K562 (cell line): ENCODE results near the gene USP14. TPM values are rescaled to one million over a fixed set of nuclear protein-coding genes. Genes with fewer than 3 reads are reported as not detected.

Experiments used
- ATAC-seq: fragments of 200-7000 bp; cut with Tn5 transposase; 3 replicates; pipeline ENCODE4 v1.9.1; 2020; ENCODE audit warnings: moderate library complexity
- BruUV-seq: library from RNA; stranded (reverse); fragments of 400-500 nt; replicated peaks from 2 replicates; lab custom pipeline; 2021; lab: Mats Ljungman, UMichigan
- CTCF ChIA-PET: fragments of 300-600 bp; formaldehyde crosslinking; extraction: SDS; loops from one replicate; lab custom pipeline; 2021; ENCODE audit warnings: low intra/inter-chr PET ratio; lab: Yijun Ruan, JAX
- POLR2A ChIA-PET: fragments of 300-600, 350-650 bp; sonication (Branson Sonifier 250); formaldehyde crosslinking; extraction: SDS; loops from one replicate; lab custom pipeline; 2021; ENCODE audit warnings: antibody characterized with exemption, inconsistent platforms; lab: Yijun Ruan, JAX
- DNase-seq, 4 experiments: peaks; one replicate each; pipeline versions ENCODE4 v3.0.0 to v3.0.0-alpha.2; 2011 to 2018; ENCODE audit warnings: low spot score in 3 of 4, mixed read lengths in 3 of 4; ENCODE audit errors: extremely low read depth in 1 of 4
- FAIRE-seq: peaks from 2 replicates; lab custom pipeline; 2011; peaks lifted over from hg19 to GRCh38; lab: Jason Lieb, UNC
- H2AFZ ChIP-seq: 2 replicates; pipeline ENCODE4 v1.6.0; 2011; ENCODE audit warnings: low read depth, low read length, control low read depth, inconsistent platforms
- H3K27ac ChIP-seq: fragments of 200-600 bp; 3 replicates; pipeline ENCODE4 v1.8.0; 2011; ENCODE audit warnings: low read depth, mild to moderate bottlenecking, control low read depth, inconsistent platforms, low read length, moderate library complexity, mixed read lengths; ENCODE audit errors: extremely low read depth
- H3K27me3 ChIP-seq, 2 experiments: fragments of 300-600 bp in 1 of 2; 2 replicates in 1 of 2; 3 replicates in 1 of 2; pipeline versions ENCODE4 v1.6.0 to v1.8.0; 2011; ENCODE audit warnings: inconsistent platforms in 2 of 2, low read length in 2 of 2, mild to moderate bottlenecking in 1 of 2, mixed read lengths in 1 of 2, moderate library complexity in 1 of 2; ENCODE audit not compliant: control insufficient read depth in 2 of 2, insufficient read depth in 2 of 2
- H3K36me3 ChIP-seq: fragments of 300-600 bp; 3 replicates; pipeline ENCODE4 v1.8.0; 2011; ENCODE audit warnings: mild to moderate bottlenecking, low read length, inconsistent platforms; ENCODE audit not compliant: control insufficient read depth, insufficient read depth
- H3K4me1 ChIP-seq, 2 experiments: fragments of 200-600 bp in 1 of 2; replicated peaks in 1 of 2; 2 replicates in 1 of 2; 3 replicates in 1 of 2; pipeline versions ENCODE4 v1.5.1 to v1.8.0; 2011; ENCODE audit warnings: inconsistent platforms in 2 of 2, low read length in 2 of 2, mild to moderate bottlenecking in 1 of 2, mixed read lengths in 1 of 2, moderate library complexity in 1 of 2; ENCODE audit not compliant: control insufficient read depth in 2 of 2, insufficient read depth in 2 of 2
- H3K4me2 ChIP-seq: 2 replicates; pipeline ENCODE4 v1.6.1; 2011; ENCODE audit warnings: low read length, control low read depth, inconsistent platforms, mixed read lengths; ENCODE audit not compliant: insufficient read depth
- H3K4me3 ChIP-seq: fragments of 200-600 bp; sonication (generic), shearing (Covaris generic); 2 replicates; pipeline ENCODE4 v1.5.1; 2016; ENCODE audit warnings: control low read depth, inconsistent platforms
- H3K79me2 ChIP-seq: fragments of 200-600 bp; 3 replicates; pipeline ENCODE4 v1.8.0; 2011; ENCODE audit warnings: low read length, inconsistent platforms; ENCODE audit not compliant: control insufficient read depth, insufficient read depth
- H3K9ac ChIP-seq, 2 experiments: 2 replicates each; pipeline versions ENCODE4 v1.6.0 to v1.6.1; 2011; ENCODE audit warnings: low read depth in 2 of 2, low read length in 2 of 2, control low read depth in 1 of 2, inconsistent platforms in 1 of 2, mild to moderate bottlenecking in 1 of 2, mixed read lengths in 1 of 2; ENCODE audit not compliant: insufficient read depth in 1 of 2
- H3K9me1 ChIP-seq: one replicate; pipeline ENCODE4 v1.6.0; 2011; ENCODE audit warnings: inconsistent platforms, mild to moderate bottlenecking, low read length, moderate library complexity; ENCODE audit not compliant: control insufficient read depth, insufficient read depth
- H3K9me3 ChIP-seq: replicated peaks from 2 replicates; pipeline ENCODE4 v1.5.1; 2011; ENCODE audit warnings: low read depth, low read length, inconsistent platforms; ENCODE audit not compliant: control insufficient read depth, insufficient read depth
- H4K20me1 ChIP-seq: replicated peaks from 2 replicates; pipeline ENCODE4 v1.6.1; 2011; ENCODE audit warnings: low read length, inconsistent platforms, mixed read lengths; ENCODE audit not compliant: control insufficient read depth, insufficient read depth
- ARHGAP35 ChIP-seq: fragments of 450-650 bp; IDR thresholded peaks from 2 replicates; pipeline ENCODE4 v1.6.1; 2018; ENCODE audit not compliant: partially characterized antibody
- CEBPB ChIP-seq: fragments of 450-650 bp; IDR thresholded peaks from 2 replicates; pipeline ENCODE4 v1.6.1; 2016; ENCODE audit warnings: missing genetic modification characterization, missing compliant biosample characterization
- CTCF ChIP-seq, 3 experiments: IDR thresholded peaks in 2 of 3; conservative IDR thresholded peaks in 1 of 3; 2 replicates each; pipeline ENCODE4 v1.5.1; 2011 to 2012; ENCODE audit warnings: low read length in 3 of 3, mild to moderate bottlenecking in 3 of 3, control low read depth in 2 of 3, improper control_type of control experiment in 1 of 3, inconsistent platforms in 1 of 3, low read depth in 1 of 3, mixed read lengths in 1 of 3, moderate library complexity in 1 of 3; ENCODE audit not compliant: insufficient read depth in 2 of 3
- CXXC5 ChIP-seq: fragments of 250-450 bp; sonication (Bioruptor Pico); IDR thresholded peaks from 2 replicates; pipeline ENCODE4 v1.8.0; 2022; ENCODE audit warnings: inconsistent platforms, mild to moderate bottlenecking, moderate library complexity
- FOXJ2 ChIP-seq: fragments of 200-800 bp; sonication (Bioruptor generic); IDR thresholded peaks from 2 replicates; pipeline ENCODE4 v1.6.1; 2016; ENCODE audit warnings: missing genetic modification characterization, missing compliant biosample characterization
- GATA2 ChIP-seq: sonication (generic); formaldehyde crosslinking; IDR thresholded peaks from 2 replicates; pipeline ENCODE4 v1.4.0; 2020; ENCODE audit warnings: mild to moderate bottlenecking, missing genetic modification reagents
- IRF2 ChIP-seq: sonication (generic); formaldehyde crosslinking; IDR thresholded peaks from 2 replicates; pipeline ENCODE4 v1.8.1; 2022; ENCODE audit warnings: mild to moderate bottlenecking, missing genetic modification reagents
- KLF16 ChIP-seq: IDR thresholded peaks from 2 replicates; pipeline ENCODE4 v1.6.1; 2016; ENCODE audit warnings: antibody characterized with exemption
- L3MBTL2 ChIP-seq: fragments of 450-650 bp; IDR thresholded peaks from 2 replicates; pipeline ENCODE4 v1.6.1; 2016; ENCODE audit warnings: mild to moderate bottlenecking, moderate library complexity
- MCM3 ChIP-seq: fragments of 450-650 bp; IDR thresholded peaks from 2 replicates; pipeline ENCODE4 v1.6.1; 2016
- MED1 ChIP-seq: sonication (generic); formaldehyde crosslinking; IDR thresholded peaks from 2 replicates; pipeline ENCODE4 v1.8.1; 2023; ENCODE audit warnings: missing genetic modification reagents, borderline replicate concordance
- NUFIP1 ChIP-seq: fragments of 450-650 bp; IDR thresholded peaks from 2 replicates; pipeline ENCODE4 v1.6.1; 2018; ENCODE audit not compliant: partially characterized antibody
- PHF21A ChIP-seq: fragments of 450-650 bp; IDR thresholded peaks from 2 replicates; pipeline ENCODE4 v1.6.1; 2017; ENCODE audit warnings: low read depth, borderline replicate concordance
- POLR2H ChIP-seq: IDR thresholded peaks from 2 replicates; pipeline ENCODE4 v1.6.1; 2016; ENCODE audit warnings: missing genetic modification characterization, low read depth, mild to moderate bottlenecking, control low read depth, missing compliant biosample characterization, moderate library complexity
- UBTF ChIP-seq, 2 experiments: IDR thresholded peaks; 2 replicates each; pipeline ENCODE4 v1.6.1; 2012; ENCODE audit warnings: improper control_type of control experiment in 2 of 2, low read depth in 2 of 2, low read length in 2 of 2, borderline replicate concordance in 1 of 2
- VEZF1 ChIP-seq: fragments of 200-800 bp; sonication (Bioruptor generic); IDR thresholded peaks from 2 replicates; pipeline ENCODE4 v1.6.1; 2017; ENCODE audit warnings: missing genetic modification characterization, missing compliant biosample characterization
- ZFX ChIP-seq: sonication (generic); formaldehyde crosslinking; IDR thresholded peaks from 2 replicates; pipeline ENCODE4 v1.8.0; 2022; ENCODE audit warnings: mild to moderate bottlenecking, missing genetic modification reagents, moderate library complexity
- WGBS: fragments of 100-300 bp; shearing (Covaris generic); methylation state at CpG from one replicate; pipeline ENCODE4 v1.1.6; 2016; ENCODE audit warnings: low coverage, mixed read lengths; ENCODE audit not compliant: insufficient coverage; ENCODE audit errors: missing lambda C conversion rate; 5-methylcytosine and 5-hydroxymethylcytosine counted together
- in situ Hi-C: fragments of 300-500 bp; cut with MboI; formaldehyde crosslinking; loops from 4 replicates; pipeline ENCODE4 v1.15.0; 2018; ENCODE audit warnings: inconsistent platforms, mixed read lengths
- intact Hi-C: fragments of 100-400 bp; cut with micrococcal nuclease; formaldehyde crosslinking; loops from 2 replicates; pipeline ENCODE4 v1.14.2; 2022
- polyA plus RNA-seq, 8 experiments: library from polyadenylated mRNA; depleted of rRNA in 4 of 8; stranded (reverse) in 5 of 8; unstranded in 3 of 8; fragments of >200 nt; fragmentation: Nextera tagmentation in 2 of 8; fragmentation: Illumina TruSeq in 1 of 8; extraction: Ambion mirVana in 2 of 8; extraction: Trizol in 1 of 8; gene quantifications; 2 replicates each; pipeline versions ENCODE4 v1.2.1 to v1.2.3, GENCODE V29; 2011 to 2014; ENCODE audit warnings: inconsistent platforms in 1 of 8, missing spikeins in 1 of 8
- total RNA-seq, 7 experiments: library from RNA; depleted of rRNA in 6 of 7; stranded (reverse); fragments of >200 nt in 6 of 7; fragmentation: Illumina TruSeq in 2 of 7; extraction: Trizol in 2 of 7; gene quantifications; 2 replicates each; pipeline versions ENCODE4 v1.2.1 to v1.2.3, GENCODE V29; 2011 to 2021; ENCODE audit warnings: low replicate concordance in 1 of 7

The USP14 gene
- total and polyA plus RNA-seq, 9 of the 15 experiments (the other 6 are each of a cell fraction or from before 2014, with no cell fraction given): 18.7 to 129 (median 40.3) TPM

- ATAC-seq: peak; percentile 84
- Histone ChIP-seq H3K79me2 (no peaks in the 10 kb centered on the region), H3K9ac (peak overlapping the region; percentile 50 to 92; a peak in 3 of 4 replicates), H3K27ac (peak overlapping the region; percentile 74; the same call in 2 of the 3 replicates), H3K4me3 (peak overlapping the region; percentile 39), H3K4me2 (peak overlapping the region; percentile 81), H4K20me1 (no peaks in the 10 kb centered on the region), H2AFZ (peak overlapping the region; percentile 99), H3K9me1 (no peaks in the 10 kb centered on the region), H3K27me3 (no peaks in the 10 kb centered on the region), H3K36me3 (no peaks in the 10 kb centered on the region), H3K4me1 (peaks cover 4 to 7% of the 10 kb centered on the region in 2 experiments; a peak in 3 of 5 replicates), H3K9me3 (no peaks in the 10 kb centered on the region; the same call in 1 of the 2 replicates)
- BruUV-seq: no TSS peak
- ChIA-PET POLR2A (no interaction called here), CTCF (no interaction called here)
- DNase-seq: peak; percentile 83 to 91 (median 89)
- intact Hi-C loops: loop anchor here (5.0 kb wide), 1 partner anchor 46 kb away; the partner anchor contains the start of gene USP14
- FAIRE-seq: peak; percentile 94
- in situ Hi-C loops: no loop called here
- WGBS: 2% methylated on average over 34 of the region's 42 CpGs
- TF ChIP-seq GATA2 (CRISPR knock-in tag) (peak; percentile 45; the same call in 1 of the 2 replicates), CEBPB (tag) (no peak), VEZF1 (CRISPR knock-in tag) (peak; percentile 64), PHF21A (no peak), ZFX (peak; percentile 95), MCM3 (no peak), MED1 (0 out of 2 replicates have a peak, but pooled peaks have one; percentile 52), FOXJ2 (tag) (no peak), CXXC5 (peak; percentile 79), L3MBTL2 (peak; percentile 96), NUFIP1 (no peak), IRF2 (no peak), ARHGAP35 (no peak), CTCF (IDR thresholded peaks at IDR 0.05 in 2 of 3, conservative IDR thresholded peaks at IDR 0.05 in 1 of 3; ENCODE audit: insufficient read depth in 2 of 3, low read depth in 1 of 3, low read length in 3 of 3) (peak in 1 of 3 experiments; percentile 51; a peak in 3 of 6 replicates), KLF16 (no peak), POLR2H (tag) (no peak), UBTF (IDR thresholded peaks at IDR 0.05; ENCODE audit: borderline replicate concordance in 1 of 2, low read depth in 2 of 2, low read length in 2 of 2) (peak in 1 of 2 experiments; percentile 62; a peak in 1 of 4 replicates)
Measured at GRCh38 chr18:111306-112014, 46.9 kb upstream of the USP14 start.
